GM18498 (cell line): ENCODE results near the gene RNASE3.
"Not testable (repeated sequence)": the region's sequence is repeated elsewhere in the genome, so short reads cannot be mapped to it uniquely, and the experiment has no call there.

Experiments used
- ATAC-seq: cut with Tn5 transposase; IDR thresholded peaks from one replicate; pipeline ENCODE4 v1.9.1; 2021; ENCODE audit warnings: mild to moderate bottlenecking, moderate library complexity; ENCODE audit not compliant: unreplicated experiment

The RNASE3 gene

DNA sequence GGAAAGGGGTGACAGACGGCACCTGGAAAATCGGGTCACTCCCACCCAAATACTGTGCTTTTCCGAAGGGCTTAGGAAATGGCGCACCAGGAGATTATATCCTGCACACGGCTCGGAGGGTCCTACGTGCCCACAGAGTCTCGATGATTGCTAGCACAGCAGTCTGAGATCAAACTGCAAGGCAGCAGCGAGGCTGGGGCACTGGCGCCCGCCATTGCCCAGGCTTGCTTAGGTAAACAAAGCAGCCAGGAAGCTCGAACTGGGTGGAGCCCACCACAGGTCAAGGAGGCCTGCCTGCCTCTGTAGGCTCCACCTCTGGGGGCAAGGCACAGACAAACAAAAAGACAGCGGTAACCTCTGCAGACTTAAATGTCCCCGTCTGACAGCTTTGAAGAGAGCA lies 19.6 kb downstream of the RNASE3 start:
- ATAC-seq = not testable (repeated sequence)

GRCh38 chr14:20919038-20919756 lies 28.0 kb downstream of the RNASE3 start:
- not testable (repeated sequence) for ATAC-seq

DNA sequence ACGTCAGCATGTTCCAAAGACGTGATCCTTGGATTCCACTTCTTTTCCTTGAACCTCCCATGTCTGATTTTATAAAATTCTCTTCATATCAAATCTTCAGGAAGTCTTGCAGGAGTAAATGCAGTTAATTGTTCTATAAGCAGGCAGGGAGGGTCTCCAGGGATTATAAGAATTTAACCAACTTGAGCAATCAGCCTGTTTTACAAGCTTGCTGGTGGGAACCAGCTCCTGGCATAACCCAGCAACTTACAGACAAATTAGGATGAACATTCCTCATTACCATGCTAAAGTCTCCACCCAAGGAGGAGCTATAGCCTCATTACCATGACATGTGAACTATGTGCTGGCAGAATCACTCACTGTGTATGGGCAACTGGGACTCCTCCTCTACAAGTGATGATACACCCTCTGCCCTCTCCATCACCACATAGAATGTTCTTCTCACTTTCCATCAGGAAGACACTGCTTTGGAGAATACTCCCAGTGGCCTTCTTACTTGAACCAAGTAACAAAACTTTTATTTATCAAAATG lies 32.6 kb downstream of the RNASE3 start:
- ATAC-seq = not testable (repeated sequence)

DNA sequence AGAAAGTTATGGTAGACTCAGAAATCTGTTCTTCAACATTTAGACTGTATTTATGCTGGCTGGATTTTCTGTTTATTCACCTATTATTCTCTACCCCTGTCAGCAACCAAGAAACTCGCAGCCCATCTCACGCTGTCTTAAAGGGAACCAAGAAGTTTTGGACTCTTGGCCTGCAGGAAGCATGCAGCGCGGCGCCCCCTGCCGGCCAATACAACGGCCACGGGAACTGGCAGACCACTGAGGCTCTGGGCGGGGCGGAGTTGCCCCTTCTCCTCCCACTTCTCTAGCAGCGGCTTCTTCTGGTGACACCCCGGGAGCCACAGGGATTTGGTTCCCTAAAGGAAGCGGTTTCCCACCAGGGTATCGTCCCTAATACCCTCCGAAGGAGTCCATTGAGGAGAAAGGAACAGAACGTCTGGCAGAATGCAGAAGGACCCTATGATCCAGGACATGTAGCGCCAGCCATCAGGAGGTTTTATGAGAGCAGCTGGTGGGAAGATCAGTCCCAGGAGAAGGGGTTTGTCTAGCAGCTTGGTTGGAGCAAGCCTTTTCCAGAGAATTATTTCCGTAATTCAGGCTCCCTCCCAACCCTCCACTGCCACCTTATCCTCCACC lies 43.1 kb downstream of the RNASE3 start:
- no peak for ATAC-seq

GRCh38 chr14:20935303-20935984 lies 44.3 kb downstream of the RNASE3 start:
- ATAC-seq = no peak
